GM08714 (cell line): ENCODE data around the gene ABCD1.
"Not testable (repeated sequence)": the region's sequence is repeated elsewhere in the genome, so short reads cannot be mapped to it uniquely, and the experiment has no call there.

ENCODE experiments used
- H3K4me3 ChIP-seq: fragments of 200-500 bp; sonication (Bioruptor generic); 2 replicates; pipeline ENCODE4 v1.5.1; 2014; ENCODE audit warnings: mild to moderate bottlenecking, low read length, inconsistent platforms
- ZNF274 ChIP-seq: IDR thresholded peaks from 2 replicates; pipeline ENCODE4 v1.6.1; 2012; ENCODE audit warnings: mild to moderate bottlenecking, low read depth, low read length

The ABCD1 gene

GRCh38 chrX:153744210-153745066 is 19.8 kb downstream of the ABCD1 start:
- H3K4me3 ChIP-seq: no peak overlapping the region
- no peak for TF ChIP-seq ZNF274

- not testable (repeated sequence) for H3K4me3 ChIP-seq
Observed at GRCh38 chrX:153745067-153745433, 20.4 kb downstream of the ABCD1 start.

GRCh38 chrX:153746359-153746758 is 21.7 kb downstream of the ABCD1 start:
- H3K4me3 ChIP-seq: no peak overlapping the region
- no peak for TF ChIP-seq ZNF274

- not testable (repeated sequence) for H3K4me3 ChIP-seq
Observed at GRCh38 chrX:153746991-153747390, 22.3 kb downstream of the ABCD1 start.

- H3K4me3 ChIP-seq: not testable (repeated sequence)
Observed at GRCh38 chrX:153749017-153749416, 24.4 kb downstream of the ABCD1 start.

- TF ChIP-seq ZNF274: no peak
- no peak overlapping the region for H3K4me3 ChIP-seq
Observed at GRCh38 chrX:153750127-153750774, 25.6 kb downstream of the ABCD1 start.

GRCh38 chrX:153755136-153755535 is 30.5 kb downstream of the ABCD1 start:
- TF ChIP-seq ZNF274: no peak
- H3K4me3 ChIP-seq: no peak overlapping the region

- TF ChIP-seq ZNF274: no peak
- no peak overlapping the region for H3K4me3 ChIP-seq
Observed at GRCh38 chrX:153761863-153762262, 37.2 kb downstream of the ABCD1 start.

GRCh38 chrX:153762626-153763173 is 38.0 kb downstream of the ABCD1 start:
- TF ChIP-seq ZNF274: no peak
- no peak overlapping the region for H3K4me3 ChIP-seq

- no peak for TF ChIP-seq ZNF274
- H3K4me3 ChIP-seq: no peak overlapping the region
Observed at GRCh38 chrX:153763298-153763932, 38.8 kb downstream of the ABCD1 start.

GRCh38 chrX:153763989-153764755 is 39.5 kb downstream of the ABCD1 start, which contains the start of gene PLXNB3:
PLXNB3 (plus strand) TSS chrX:153764249; CDS start chrX:153765536, 1,287 bp downstream.
- TF ChIP-seq ZNF274: no peak
- H3K4me3 ChIP-seq: no peak within 1 kb of the TSS

GRCh38 chrX:153764786-153765137 is 40.1 kb downstream of the ABCD1 start:
- no peak overlapping the region for H3K4me3 ChIP-seq
- TF ChIP-seq ZNF274: no peak

- H3K4me3 ChIP-seq: no peak overlapping the region
- TF ChIP-seq ZNF274: no peak
Observed at GRCh38 chrX:153765138-153766079, 40.8 kb downstream of the ABCD1 start.
